NCI-H1105 treated with DMSO at 0.1 percent for 48 hours (cell line): ENCODE results near the gene PRKAA1.
"Not testable (repeated sequence)": the region's sequence is repeated elsewhere in the genome, so short reads cannot be mapped to it uniquely, and the experiment has no call there.

ENCODE experiments used
- DNase-seq: peaks from one replicate; lab custom pipeline; 2025; lab: John Stamatoyannopoulos, UW

PRKAA1 gene

DNA sequence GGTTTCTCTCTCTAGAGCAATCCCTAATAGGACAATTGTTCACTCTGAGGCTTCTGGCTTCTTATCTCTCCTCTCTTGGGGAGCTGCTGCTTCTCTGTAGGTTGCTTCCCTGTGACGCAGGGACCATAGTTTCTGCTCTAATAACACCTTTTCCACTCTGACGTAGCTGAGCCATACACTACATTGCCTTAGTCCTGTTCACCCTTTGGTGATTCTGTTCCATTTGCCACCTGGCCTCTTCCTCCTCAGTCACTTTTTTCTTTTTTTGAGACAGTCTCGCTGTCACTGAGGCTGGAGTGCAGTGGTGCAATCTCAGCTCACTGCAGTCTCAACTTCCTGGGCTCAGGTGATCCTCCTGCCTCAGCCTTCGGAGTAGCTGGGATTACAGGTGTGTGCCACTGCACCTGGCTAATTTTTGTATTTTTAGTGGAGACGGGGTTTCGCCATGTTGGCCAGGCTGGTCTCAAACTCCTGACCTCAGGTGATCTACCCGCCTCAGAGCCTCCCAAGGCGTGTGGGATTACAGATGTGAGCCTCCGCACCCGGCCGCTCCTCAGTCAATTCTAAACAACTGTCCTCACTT is 27.4 kb upstream of the PRKAA1 start:
- DNase-seq: not testable (repeated sequence)

DNA sequence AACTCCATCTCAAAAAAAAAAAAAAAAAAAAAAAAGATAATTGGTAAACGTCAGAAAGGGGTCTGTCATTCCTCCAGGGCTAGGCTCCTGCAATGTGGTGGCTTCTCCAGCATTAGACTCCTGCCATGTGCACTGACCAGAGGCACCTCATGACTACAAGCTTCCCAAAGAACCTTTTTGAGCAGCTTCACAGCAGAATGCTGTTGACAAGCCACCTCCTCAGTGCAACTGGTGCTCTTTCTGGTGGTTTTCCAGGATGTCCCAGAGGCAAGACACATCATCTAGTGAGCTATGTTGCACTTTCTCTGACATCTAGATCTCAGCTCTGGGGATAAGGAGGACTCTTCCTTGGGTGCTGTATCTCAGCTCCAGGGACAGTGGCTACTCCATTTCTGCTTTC is 25.3 kb upstream of the PRKAA1 start:
- no peak for DNase-seq

DNA sequence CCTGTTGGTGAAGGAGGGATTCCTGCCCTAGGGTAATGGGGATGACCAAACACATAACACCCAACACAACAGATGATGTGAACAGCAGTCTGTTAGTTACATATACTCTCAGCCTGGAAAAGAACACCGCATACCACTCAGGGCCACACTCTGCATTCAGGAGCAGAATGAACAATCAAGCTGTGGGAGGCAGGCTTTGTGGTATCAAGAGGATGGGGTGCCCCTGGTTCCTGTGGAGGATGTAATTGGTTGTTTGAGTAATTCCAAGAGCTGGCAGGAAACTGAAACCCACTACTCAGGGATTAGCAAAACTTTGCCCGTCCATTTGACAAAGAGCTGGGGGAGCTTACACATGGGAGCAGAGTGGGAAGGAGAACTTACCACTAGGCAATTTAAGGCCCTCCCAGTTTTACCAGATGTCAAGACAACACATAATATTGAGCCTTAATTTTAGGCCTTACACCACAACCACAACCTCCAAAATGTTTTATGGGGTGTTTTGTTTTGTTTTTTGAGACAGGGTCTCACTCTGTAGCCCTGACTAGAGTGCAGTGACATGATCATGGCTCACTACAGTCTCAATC is 15.6 kb upstream of the PRKAA1 start:
- DNase-seq: no peak

DNA sequence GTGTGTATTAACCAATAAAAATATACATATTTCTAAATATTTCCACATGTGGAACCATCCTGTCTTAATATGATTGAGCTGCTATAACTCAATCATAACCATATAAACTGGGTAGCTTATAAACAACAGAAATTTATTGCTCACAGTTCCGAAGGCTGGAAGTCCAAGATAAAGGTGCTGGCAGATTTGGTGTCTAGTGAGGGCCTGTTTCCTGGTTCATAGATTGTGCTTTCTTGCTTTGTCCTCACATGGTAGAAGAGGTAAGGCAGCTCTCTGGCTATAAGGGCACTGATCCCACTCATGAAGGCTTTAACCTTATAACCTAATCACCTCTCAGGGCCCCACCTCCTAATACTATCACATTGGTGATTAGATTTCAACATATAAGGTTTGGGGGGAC is 14.0 kb upstream of the PRKAA1 start:
- no peak for DNase-seq

DNA sequence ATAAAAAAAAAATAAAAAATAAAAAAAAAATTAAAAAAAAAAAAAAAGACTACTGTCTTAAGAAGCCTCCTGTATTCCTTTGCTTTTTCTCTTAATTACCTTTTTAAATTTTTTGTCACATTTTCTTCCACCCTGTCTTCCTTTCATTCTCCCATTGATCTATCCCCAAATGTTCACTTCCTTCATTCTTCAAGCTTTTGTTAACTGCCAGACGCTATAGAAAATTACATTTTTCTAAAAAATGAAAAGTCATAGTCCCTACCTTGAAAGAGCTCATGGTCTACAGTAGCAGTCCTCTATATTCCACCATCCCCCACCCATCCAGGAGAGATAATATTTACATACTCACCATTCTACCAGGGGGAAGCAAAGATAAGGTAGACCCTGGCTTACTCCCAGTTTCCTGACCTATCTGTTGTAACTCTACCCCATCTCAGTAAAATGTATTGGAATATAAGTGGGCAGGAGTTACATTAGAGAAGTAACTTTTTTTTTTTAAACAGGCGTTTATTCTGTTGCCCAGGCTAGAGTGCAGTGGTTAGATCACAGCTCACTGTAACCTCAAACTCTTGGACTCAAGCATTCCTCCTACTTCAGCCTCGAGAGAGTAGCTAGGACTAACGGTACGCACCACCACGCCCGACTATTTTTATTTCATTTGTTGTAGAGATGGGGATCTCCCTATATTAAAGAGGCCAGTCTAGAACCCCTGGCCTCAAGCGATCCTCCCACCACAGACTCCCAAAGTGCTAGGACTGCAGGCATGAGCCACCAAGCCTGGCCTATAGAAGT is 3.8 kb upstream of the PRKAA1 start:
- no peak for DNase-seq

DNA sequence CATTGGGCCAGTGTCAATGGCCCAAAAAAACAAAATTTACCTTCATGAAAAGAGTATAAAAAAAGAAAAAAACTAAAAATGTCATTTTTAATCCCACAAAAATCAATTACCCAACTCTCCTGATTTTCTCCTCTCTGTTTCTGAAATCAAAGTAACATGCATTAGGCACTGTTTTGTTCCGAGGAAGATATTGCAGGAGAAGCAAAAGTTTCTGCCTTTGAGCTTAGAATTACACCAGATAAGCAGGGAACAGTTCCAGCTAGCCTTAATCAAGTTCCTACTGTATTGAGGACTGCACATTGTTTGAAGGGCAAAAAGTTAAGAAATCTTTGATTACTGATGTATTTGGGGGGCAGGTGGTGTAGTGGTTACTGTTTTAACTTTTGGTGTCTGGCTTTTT is 1.1 kb upstream of the PRKAA1 start:
- DNase-seq: no peak

DNA sequence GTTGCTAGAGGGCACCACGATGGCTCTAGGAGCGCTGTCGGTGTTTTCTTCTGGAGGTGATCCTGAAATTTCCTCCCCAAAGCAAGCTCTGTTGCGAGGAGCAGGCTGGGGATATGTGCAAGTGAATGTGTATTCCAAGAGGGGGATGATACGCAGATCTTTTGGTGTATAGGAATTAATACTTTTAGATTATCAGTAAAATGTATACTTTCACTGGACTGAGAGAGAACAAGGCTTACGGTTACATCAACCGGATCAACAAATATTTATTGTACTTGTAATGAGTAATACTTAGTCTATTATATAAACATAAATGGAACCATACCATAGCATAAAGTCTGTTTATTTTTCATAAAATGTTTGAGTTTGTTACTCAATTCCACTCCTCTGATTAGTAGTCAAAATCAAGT is 632 bp upstream of the PRKAA1 start:
- DNase-seq: no peak

DNA sequence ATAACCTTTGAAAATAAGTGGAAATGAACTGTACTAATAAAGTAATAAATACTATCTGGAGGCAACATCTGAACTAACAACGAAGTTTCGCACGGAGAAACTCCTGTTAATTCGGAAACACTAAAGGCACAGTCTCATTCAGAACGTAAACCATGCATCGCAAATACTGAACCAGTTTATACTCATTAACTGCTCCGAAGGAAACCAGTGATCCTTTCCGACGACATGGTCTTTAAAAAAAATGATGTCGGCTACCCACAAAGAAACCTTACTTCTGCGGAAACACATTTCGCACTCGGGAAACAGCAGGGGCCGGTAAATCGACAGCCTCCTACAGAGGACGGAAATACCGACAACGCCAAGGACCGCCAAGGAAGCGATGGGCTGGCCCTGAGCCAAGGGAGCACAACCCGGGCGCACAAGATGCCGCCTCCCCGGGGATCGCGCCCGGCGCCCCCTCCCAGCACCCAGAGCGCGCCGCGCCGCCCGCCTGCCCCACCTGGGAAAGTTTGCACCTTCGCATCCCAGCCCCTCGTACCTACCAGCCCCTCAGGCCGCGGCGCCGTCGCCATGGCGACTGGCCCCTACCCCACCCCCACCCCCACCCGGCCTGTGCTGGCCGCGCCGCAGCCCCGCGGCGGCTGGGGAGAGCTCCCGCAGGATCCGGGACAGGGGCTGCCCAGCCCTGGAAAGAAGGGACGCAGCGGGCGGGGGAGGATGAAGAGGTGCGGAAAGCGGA is 732 bp downstream of the PRKAA1 start:
- DNase-seq: peak; percentile 64

DNA sequence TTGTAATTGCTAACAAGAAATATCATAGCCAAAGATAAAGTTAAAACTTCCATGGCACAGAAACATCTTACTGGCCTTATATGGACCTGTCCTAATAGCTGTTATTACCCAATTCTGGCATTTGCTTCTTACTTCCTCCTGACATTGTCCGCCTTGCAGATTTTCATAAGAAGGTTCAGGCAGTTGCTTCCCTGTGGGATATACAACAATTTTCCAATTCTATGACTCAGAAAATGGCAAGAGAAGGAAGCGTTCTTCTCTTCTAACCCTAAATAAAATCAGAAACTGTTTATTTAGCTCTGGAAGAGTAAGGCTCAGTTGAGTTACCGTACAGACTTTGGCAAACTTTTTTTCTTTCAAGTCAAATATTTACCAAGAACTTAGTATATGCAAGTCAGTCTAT is 1.7 kb downstream of the PRKAA1 start:
- no peak for DNase-seq

DNA sequence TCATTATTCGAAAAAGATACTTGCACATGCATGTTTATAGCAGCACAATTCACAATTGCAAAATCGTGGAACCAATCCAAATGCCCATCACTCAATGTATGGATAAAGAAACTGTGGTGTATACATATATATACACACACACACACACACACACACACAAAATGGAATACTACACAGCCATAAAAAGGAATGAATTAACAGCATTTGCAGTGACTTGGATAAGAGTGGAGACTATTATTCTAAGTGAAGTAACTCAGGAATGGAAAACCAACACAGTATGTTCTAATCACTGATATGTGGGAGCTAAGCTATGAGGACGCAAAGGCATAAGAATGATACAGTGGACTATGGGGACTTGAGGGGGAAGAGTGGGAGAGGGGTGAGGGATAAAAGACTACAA is 3.3 kb downstream of the PRKAA1 start:
- DNase-seq: not testable (repeated sequence)

DNA sequence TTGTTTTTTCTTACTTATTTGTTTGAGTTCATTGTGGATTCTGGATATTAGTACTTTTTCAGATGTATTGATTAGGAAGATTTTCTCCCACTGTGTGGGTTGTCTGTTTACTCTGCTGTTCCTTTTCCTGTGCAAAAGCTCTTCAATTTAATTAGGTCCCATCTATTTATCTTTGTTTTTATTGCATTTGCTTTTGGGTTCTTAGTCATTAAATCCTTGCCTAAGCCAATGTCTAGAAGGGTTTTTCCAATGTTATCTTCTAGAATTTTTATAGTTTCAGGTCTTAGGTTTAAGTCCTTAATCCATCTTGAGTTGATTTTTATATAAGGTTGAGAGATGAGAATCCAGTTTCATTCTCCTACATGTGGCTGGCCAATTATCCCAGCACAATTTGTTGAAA is 3.8 kb downstream of the PRKAA1 start:
- not testable (repeated sequence) for DNase-seq

DNA sequence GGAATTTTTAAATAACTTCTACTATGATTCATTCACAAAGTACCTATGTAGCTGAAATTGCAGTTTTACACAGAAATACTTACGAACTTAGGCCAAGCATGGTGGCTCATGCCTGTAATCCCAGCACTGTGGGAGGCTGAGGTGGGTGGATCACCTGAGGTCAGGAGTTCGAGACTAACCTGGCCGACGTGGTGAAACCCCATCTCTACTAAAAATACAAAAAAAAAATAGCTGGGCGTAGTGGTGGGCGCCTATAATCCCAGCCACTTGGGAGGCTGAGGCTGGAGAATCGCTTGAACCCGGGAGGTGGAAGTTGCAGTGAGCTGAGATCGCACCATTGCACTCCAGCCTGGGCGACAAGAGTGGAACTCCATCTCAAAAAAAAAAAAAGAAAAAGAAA is 5.5 kb downstream of the PRKAA1 start:
- DNase-seq: not testable (repeated sequence)

DNA sequence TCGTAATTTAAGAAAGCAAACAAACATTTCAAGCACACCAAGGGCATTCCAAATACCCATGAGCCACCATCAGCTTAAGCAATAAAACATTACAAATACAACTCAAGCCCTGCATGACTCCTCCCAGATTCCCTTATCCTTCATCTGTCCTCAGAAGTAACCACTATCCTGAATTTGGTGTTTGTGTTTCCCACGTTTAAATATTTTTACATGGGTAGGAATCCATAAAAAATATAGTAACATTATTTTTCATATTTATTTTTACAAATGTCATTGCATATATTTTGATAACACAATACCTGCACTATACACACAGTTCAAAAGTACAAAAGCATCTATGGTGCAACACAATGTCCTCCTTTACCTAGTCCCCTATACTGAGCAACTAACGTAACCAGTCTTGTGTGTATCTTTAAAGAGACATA is 6.4 kb downstream of the PRKAA1 start:
- no peak for DNase-seq

DNA sequence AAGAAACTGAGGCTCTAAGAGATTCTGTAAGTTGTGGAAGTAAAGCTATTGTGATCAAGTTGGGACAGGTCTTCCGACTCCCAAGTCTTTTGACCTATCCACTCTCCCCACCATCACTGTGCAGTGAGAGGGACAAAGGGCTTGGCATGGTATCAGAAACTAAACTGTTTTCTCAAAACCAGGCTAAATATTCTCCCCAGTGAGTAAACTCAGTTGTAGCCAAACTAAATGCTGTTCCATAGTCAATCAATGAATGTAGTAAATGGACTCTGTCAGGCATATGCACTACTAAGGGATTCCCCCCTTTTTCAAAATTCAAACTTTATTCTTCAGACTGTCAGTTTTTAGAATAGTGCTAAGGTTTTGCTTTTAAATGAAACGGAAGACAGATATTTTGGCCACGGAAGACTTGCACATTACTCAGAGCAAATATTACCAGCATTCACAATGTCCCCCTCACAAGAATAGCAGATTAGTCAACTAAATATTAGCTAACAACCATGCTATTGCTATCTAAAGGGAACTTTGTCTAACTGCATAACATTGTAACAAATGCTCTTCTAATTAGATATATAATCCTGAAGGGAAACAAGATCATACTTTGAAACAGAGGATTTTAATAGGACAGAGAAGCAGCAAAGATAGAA is 7.1 kb downstream of the PRKAA1 start:
- no peak for DNase-seq

DNA sequence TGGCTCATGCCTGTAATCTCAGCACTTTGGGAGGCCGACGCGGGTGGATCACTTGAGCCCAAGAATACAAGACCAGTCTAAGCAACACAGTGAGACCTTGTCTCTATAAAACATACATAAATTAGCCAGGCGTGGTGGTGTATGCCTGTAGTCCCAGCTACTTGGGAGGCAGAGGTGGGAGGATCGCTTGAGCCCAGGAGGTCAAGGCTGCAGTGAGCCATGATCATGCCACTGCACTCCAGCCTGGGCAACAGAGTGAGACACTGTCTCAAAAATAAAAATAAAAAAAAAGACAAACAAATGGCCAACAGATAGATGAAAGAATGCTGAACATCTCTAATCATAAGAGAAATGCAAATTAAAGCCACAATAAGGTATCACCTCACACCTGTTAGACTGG is 9.2 kb downstream of the PRKAA1 start:
- not testable (repeated sequence) for DNase-seq

DNA sequence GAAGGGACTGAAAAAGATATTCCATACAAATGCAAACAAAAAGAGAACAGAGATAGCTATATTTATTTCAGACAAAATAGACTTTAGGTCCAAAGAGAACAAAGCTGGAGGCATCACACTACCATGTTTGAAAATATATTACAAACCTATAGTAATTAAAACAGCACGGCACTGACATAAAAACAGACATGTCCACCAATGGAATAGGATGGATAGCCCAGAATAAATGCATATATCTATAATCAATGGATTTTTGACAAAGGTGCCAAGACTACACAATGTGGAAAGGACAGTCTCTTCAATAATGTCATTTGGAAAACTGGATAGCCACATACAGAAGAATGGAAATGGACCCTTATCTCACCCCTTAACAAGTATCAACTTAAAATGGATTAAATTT is 10.2 kb downstream of the PRKAA1 start:
- no peak for DNase-seq

DNA sequence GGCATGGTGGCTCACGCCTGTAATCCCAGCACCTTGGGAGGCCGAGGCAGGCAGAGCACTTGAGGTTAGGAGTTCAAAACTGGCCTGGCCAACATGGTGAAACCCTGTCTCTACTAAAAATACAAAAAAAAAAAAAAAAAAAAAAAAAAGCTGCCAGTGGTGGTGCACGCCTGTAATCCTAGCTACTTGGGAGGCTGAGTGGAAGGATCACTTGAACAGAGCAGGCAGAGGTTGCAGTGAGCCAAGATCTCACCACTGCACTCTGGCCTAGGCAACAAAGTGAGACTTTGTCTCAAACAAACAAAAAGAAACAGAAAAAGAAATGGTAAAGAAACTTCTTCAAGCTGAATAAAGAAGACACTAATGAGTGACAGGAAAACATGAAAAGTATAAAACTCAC is 11.5 kb downstream of the PRKAA1 start:
- DNase-seq: not testable (repeated sequence)

DNA sequence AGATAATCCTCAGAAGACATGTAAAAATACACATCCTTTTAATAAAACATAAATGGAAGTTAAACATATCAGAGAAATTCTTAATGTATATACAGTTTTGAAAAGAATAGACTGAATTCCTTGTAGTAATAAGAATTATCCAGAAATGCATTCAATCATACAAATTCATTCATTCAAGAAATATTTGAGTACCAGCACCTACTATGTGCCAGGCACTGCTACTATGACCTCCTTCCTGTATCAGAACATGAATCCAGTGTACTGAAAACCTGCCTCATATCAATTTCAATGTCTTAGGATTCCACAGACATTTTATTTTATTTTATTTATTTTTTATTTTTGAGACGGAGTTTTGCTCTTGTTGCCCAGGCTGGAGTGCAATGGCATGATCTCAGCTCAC is 13.3 kb downstream of the PRKAA1 start:
- no peak for DNase-seq

DNA sequence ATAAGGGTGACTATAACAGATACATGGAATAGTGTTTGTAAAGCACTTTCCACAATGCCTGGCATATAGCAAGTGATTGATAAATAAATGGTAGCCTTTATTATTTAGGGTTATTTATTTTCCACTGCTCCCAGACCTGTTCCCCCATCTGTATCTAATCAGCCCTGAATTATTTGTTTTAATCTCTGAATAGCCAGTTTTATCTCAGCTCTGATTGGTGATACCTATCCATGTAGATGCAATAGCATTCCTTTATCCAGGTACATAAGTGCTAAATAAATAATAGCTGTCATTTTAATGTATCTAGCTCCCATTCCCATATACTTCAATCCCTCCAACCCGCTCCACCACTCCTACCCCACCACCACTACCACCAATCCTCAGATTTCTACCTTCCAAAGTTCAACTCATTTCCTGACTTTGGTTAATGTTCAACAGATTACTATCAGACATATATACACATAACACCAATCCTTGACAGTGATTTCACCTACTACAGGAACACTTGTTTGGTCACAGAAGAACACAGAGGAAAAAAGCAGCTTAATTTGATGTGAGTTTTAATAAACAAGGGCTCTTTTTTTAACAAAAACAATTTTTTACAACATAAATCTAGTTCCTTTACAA is 14.0 kb downstream of the PRKAA1 start:
- no peak for DNase-seq

DNA sequence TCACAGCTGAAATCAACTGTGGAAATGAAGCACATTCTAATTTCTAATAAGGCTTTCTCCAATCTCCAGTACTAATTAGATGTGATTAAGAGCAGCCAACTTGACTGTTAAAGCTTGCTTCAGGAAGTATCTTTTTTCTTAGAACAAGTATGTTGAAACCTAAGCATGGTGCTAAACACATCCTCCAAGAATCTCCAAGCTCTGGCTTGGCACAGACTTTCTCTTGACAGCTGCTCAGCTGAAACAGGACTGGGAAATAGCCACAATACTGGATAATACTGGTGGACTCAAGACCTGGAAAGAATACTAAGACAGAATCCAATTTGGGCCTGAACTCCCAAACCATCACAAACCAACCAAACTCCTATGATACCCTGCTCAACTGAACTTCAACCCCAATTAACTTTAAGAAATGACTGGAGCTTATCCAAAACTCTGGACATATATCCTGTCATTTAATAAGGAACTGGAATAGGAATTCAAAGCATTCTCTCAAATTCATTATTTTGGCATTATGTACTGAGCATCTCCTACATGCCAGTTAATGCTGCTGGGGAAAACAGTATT is 16.2 kb downstream of the PRKAA1 start:
- no peak for DNase-seq

DNA sequence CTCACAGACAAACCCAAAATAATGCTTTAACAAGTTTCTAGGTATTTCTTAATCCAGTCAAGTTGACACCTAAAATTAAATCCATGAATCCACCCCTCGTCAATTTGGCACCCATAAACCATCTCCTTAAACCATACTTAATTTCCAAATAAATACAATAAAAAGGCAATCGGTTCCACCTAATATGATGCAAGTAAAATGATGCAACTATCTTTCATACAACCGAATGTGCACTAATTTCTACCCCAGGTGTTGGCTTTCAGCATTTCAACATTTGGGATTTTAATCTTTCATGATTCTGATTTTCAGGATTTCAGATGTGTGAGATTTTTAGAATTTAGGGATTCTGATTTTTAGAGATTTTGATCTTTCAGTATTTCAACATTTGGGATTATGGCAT is 17.3 kb downstream of the PRKAA1 start:
- no peak for DNase-seq
